ENCODE measurements around the gene PTPN20.
"Not testable (repeated sequence)": the region's sequence is repeated elsewhere in the genome, so short reads cannot be mapped to it uniquely, and the experiment has no call there.

The PTPN20 gene

GRCh38 chr10:46960742-46961141 lies 49.5 kb downstream of the PTPN20 start:
- DNase-seq, result not testable (repeated sequence)

- not testable (repeated sequence) for DNase-seq
Observed at GRCh38 chr10:46963356-46963755, 52.1 kb downstream of the PTPN20 start.

- not testable (repeated sequence) for DNase-seq
Observed at GRCh38 chr10:46967013-46967412, 55.8 kb downstream of the PTPN20 start.

- DNase-seq, result not testable (repeated sequence)
Observed at GRCh38 chr10:46980223-46980622, 69.0 kb downstream of the PTPN20 start.

GRCh38 chr10:46987233-46987924 lies 76.2 kb downstream of the PTPN20 start:
- DNase-seq, result not testable (repeated sequence)

- no peak for DNase-seq
Observed at GRCh38 chr10:46992803-46993561, 81.8 kb downstream of the PTPN20 start.

GRCh38 chr10:46995234-46995633 lies 84.0 kb downstream of the PTPN20 start:
- DNase-seq, result no peak

GRCh38 chr10:46998192-46998591 lies 87.0 kb downstream of the PTPN20 start:
- no peak for DNase-seq

- DNase-seq, result no peak
Observed at GRCh38 chr10:46998595-46998994, 87.4 kb downstream of the PTPN20 start.

GRCh38 chr10:46999217-46999616 lies 88.0 kb downstream of the PTPN20 start:
- DNase-seq, result no peak

- no peak for DNase-seq
Observed at GRCh38 chr10:47008769-47009168, 97.5 kb downstream of the PTPN20 start.

GRCh38 chr10:47009215-47009838 lies 98.1 kb downstream of the PTPN20 start:
- no peak for DNase-seq

- DNase-seq, result no peak
Observed at GRCh38 chr10:47010036-47010435, 98.8 kb downstream of the PTPN20 start.

GRCh38 chr10:47012214-47012613 lies 101.0 kb downstream of the PTPN20 start:
- DNase-seq, result no peak

- DNase-seq, result no peak
Observed at GRCh38 chr10:47013507-47014154, 102.4 kb downstream of the PTPN20 start.

- no peak for DNase-seq
Observed at GRCh38 chr10:47015404-47015803, 104.2 kb downstream of the PTPN20 start.

- DNase-seq, result no peak
Observed at GRCh38 chr10:47016564-47016963, 105.3 kb downstream of the PTPN20 start.

- no peak for DNase-seq
Observed at GRCh38 chr10:47018026-47018735, 107.0 kb downstream of the PTPN20 start.

- no peak for DNase-seq
Observed at GRCh38 chr10:47019155-47020145, 108.2 kb downstream of the PTPN20 start.

- DNase-seq, result no peak
Observed at GRCh38 chr10:47020471-47020870, 109.2 kb downstream of the PTPN20 start.

GRCh38 chr10:47021850-47022249 lies 110.6 kb downstream of the PTPN20 start:
- DNase-seq, result peak; percentile 44
